HepG2 (cell line): ENCODE results near the gene NOXO1. TPM values are rescaled to one million over a fixed set of nuclear protein-coding genes. Genes with fewer than 3 reads are reported as not detected.

Experiments used
- AHR ChIP-seq: IDR thresholded peaks from 2 replicates; pipeline ENCODE4 v1.6.1; 2018; ENCODE audit warnings: missing genetic modification reagents, missing compliant biosample characterization
- CHD4 ChIP-seq: fragments of 200-600 bp; sonication (generic); IDR thresholded peaks from 2 replicates; pipeline ENCODE4 v1.7.0; 2017; ENCODE audit warnings: mild to moderate bottlenecking, low read length, borderline replicate concordance
- FOXO4 ChIP-seq: sonication (generic); formaldehyde crosslinking; conservative IDR thresholded peaks from 2 replicates; pipeline ENCODE4 v1.8.1; 2023; ENCODE audit warnings: missing genetic modification reagents
- HOXA3 ChIP-seq: sonication (generic); formaldehyde crosslinking; IDR thresholded peaks from 2 replicates; pipeline ENCODE4 v1.5.0; 2020; ENCODE audit warnings: missing genetic modification reagents
- MED1 ChIP-seq: sonication (generic); formaldehyde crosslinking; IDR thresholded peaks from 2 replicates; pipeline ENCODE4 v1.4.0; 2020; ENCODE audit warnings: missing genetic modification reagents
- MXD4 ChIP-seq: IDR thresholded peaks from 2 replicates; pipeline ENCODE4 v1.6.1; 2016; ENCODE audit warnings: mild to moderate bottlenecking, missing biosample characterization, missing genetic modification reagents
- NCOA5 ChIP-seq: sonication (generic); formaldehyde crosslinking; IDR thresholded peaks from 2 replicates; pipeline ENCODE4 v1.4.0; 2020; ENCODE audit warnings: missing genetic modification reagents
- POLR2AphosphoS2 ChIP-seq: IDR thresholded peaks from 2 replicates; pipeline ENCODE4 v1.6.1; 2011; ENCODE audit warnings: low read depth, low read length, improper control_type of control experiment
- RAD21 ChIP-seq: fragments of 450-650 bp; formaldehyde crosslinking; IDR thresholded peaks from 2 replicates; pipeline ENCODE4 v1.5.0; 2020; ENCODE audit warnings: mild to moderate bottlenecking
- SNAPC2 ChIP-seq: sonication (generic); formaldehyde crosslinking; IDR thresholded peaks from 2 replicates; pipeline ENCODE4 v1.8.1; 2022; ENCODE audit warnings: mild to moderate bottlenecking, missing genetic modification reagents
- STAT5B ChIP-seq: sonication (generic); formaldehyde crosslinking; IDR thresholded peaks from 2 replicates; pipeline ENCODE4 v1.4.0; 2020; ENCODE audit warnings: missing genetic modification reagents
- SYNCRIP ChIP-seq: fragments of 200-400 bp; formaldehyde crosslinking; IDR thresholded peaks from 2 replicates; pipeline ENCODE4 v1.6.1; 2018; ENCODE audit warnings: mild to moderate bottlenecking, low read depth, low read length; ENCODE audit not compliant: insufficient read depth
- ZBTB34 ChIP-seq: sonication (generic); formaldehyde crosslinking; IDR thresholded peaks from 2 replicates; pipeline ENCODE4 v1.8.0; 2022; ENCODE audit warnings: mild to moderate bottlenecking, missing genetic modification reagents
- ZFAT ChIP-seq: sonication (generic); formaldehyde crosslinking; conservative IDR thresholded peaks from 2 replicates; pipeline ENCODE4 v1.8.1; 2023; ENCODE audit warnings: missing genetic modification reagents, inconsistent platforms
- ZNF263 ChIP-seq: sonication (generic); formaldehyde crosslinking; IDR thresholded peaks from 2 replicates; pipeline ENCODE4 v1.4.0; 2020; ENCODE audit warnings: missing genetic modification reagents
- ZNF510 ChIP-seq: sonication (generic); formaldehyde crosslinking; IDR thresholded peaks from 2 replicates; pipeline ENCODE4 v1.4.0; 2020; ENCODE audit warnings: low read depth, mild to moderate bottlenecking, missing genetic modification reagents
- ZNF574 ChIP-seq: sonication (generic); formaldehyde crosslinking; IDR thresholded peaks from 2 replicates; pipeline ENCODE4 v1.4.0; 2020; ENCODE audit warnings: missing genetic modification reagents
- ZNF678 ChIP-seq: sonication (generic); formaldehyde crosslinking; IDR thresholded peaks from 2 replicates; pipeline ENCODE4 v1.4.0; 2020; ENCODE audit warnings: mild to moderate bottlenecking, missing genetic modification reagents
- ZNF703 ChIP-seq: sonication (generic); formaldehyde crosslinking; IDR thresholded peaks from 2 replicates; pipeline ENCODE4 v1.5.1; 2020; ENCODE audit warnings: missing genetic modification reagents, mild to moderate bottlenecking, moderate library complexity, borderline replicate concordance
- polyA plus RNA-seq, 8 experiments: library from polyadenylated mRNA; depleted of rRNA in 3 of 8; stranded (reverse) in 7 of 8; unstranded in 1 of 8; fragments of >200 nt; fragmentation: Illumina TruSeq in 4 of 8; extraction: Trizol in 4 of 8; gene quantifications; 2 replicates each; pipeline versions ENCODE4 v1.2.1 to v1.2.3, GENCODE V29; 2011 to 2016; ENCODE audit warnings: low read depth in 4 of 8, missing spikeins in 1 of 8, mixed read lengths in 1 of 8; ENCODE audit not compliant: insufficient read depth in 1 of 8
- total RNA-seq, 5 experiments: library from RNA; depleted of rRNA; stranded (reverse); fragments of >200 nt; fragmentation: Illumina TruSeq; extraction: Trizol; gene quantifications; 2 replicates each; pipeline ENCODE4 v1.2.3, GENCODE V29; 2016; ENCODE audit warnings: low read depth in 1 of 5
- TF ChIP-seq, protein P1 (sequence below): sonication (generic); formaldehyde crosslinking; conservative IDR thresholded peaks from 2 replicates; pipeline ENCODE4 v1.8.0; 2022; ENCODE audit warnings: missing genetic modification reagents
- TF ChIP-seq, protein P2 (sequence below): sonication (generic); formaldehyde crosslinking; IDR thresholded peaks from 2 replicates; pipeline ENCODE4 v1.4.0; 2020; ENCODE audit warnings: mild to moderate bottlenecking, missing genetic modification reagents
- TF ChIP-seq, protein P3 (sequence below): IDR thresholded peaks from 2 replicates; pipeline ENCODE4 v1.6.1; 2016; ENCODE audit warnings: low read depth, borderline replicate concordance

Gene NOXO1
- total and polyA plus RNA-seq, 2 of the 13 experiments (the other 11 are each of a cell fraction or from before 2014, with no cell fraction given), result 0.69 to 1.4 TPM

GRCh38 chr16:1964506-1965395 lies 16.5 kb downstream of the NOXO1 start, which contains the start of gene RPS2 (continued):
- TF ChIP-seq, protein P1, sequence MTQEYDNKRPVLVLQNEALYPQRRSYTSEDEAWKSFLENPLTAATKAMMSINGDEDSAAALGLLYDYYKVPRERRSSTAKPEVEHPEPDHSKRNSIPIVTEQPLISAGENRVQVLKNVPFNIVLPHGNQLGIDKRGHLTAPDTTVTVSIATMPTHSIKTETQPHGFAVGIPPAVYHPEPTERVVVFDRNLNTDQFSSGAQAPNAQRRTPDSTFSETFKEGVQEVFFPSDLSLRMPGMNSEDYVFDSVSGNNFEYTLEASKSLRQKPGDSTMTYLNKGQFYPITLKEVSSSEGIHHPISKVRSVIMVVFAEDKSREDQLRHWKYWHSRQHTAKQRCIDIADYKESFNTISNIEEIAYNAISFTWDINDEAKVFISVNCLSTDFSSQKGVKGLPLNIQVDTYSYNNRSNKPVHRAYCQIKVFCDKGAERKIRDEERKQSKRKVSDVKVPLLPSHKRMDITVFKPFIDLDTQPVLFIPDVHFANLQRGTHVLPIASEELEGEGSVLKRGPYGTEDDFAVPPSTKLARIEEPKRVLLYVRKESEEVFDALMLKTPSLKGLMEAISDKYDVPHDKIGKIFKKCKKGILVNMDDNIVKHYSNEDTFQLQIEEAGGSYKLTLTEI (CRISPR knock-in tag), result no peak
- TF ChIP-seq FOXO4 (CRISPR knock-in tag) (no peak), ZNF678 (CRISPR knock-in tag) (no peak), MED1 (peak; percentile 66), CHD4 (no peak), NCOA5 (CRISPR knock-in tag) (no peak), SYNCRIP (no peak), ZNF574 (CRISPR knock-in tag) (peak; percentile 85), STAT5B (CRISPR knock-in tag) (no peak), SNAPC2 (0 out of 2 replicates have a peak, but pooled peaks have one; percentile 41), ZFAT (CRISPR knock-in tag) (no peak), RAD21 (CRISPR knock-in tag) (peak; percentile 25), ZBTB34 (no peak), AHR (CRISPR knock-in tag) (peak; percentile 92; the same call in 1 of the 2 replicates), ZNF510 (no peak), MXD4 (CRISPR knock-in tag) (peak; percentile 84), ZNF263 (CRISPR knock-in tag) (peak; percentile 72), HOXA3 (CRISPR knock-in tag) (peak; percentile 61), POLR2AphosphoS2 (peak; percentile 95), ZNF703 (CRISPR knock-in tag) (0 out of 2 replicates have a peak, but pooled peaks have one; percentile 68)
- TF ChIP-seq, protein P2, sequence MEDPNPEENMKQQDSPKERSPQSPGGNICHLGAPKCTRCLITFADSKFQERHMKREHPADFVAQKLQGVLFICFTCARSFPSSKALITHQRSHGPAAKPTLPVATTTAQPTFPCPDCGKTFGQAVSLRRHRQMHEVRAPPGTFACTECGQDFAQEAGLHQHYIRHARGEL (CRISPR knock-in tag), result no peak
- TF ChIP-seq, protein P3, sequence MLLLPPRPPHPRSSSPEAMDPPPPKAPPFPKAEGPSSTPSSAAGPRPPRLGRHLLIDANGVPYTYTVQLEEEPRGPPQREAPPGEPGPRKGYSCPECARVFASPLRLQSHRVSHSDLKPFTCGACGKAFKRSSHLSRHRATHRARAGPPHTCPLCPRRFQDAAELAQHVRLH (CRISPR knock-in tag), result 0 out of 2 replicates have a peak, but pooled peaks have one; percentile 77
